ENCODE results near the gene TLE4. TPM values are rescaled to one million over a fixed set of nuclear protein-coding genes. Genes with fewer than 3 reads are reported as not detected.
A peak's percentile ranks its signal among the peaks of the same experiment; 100 is the strongest.

The TLE4 gene
- total and polyA plus RNA-seq, 2 of the 4 experiments (the other 2 are of a cell fraction): 68.0 to 78.1 TPM

DNA sequence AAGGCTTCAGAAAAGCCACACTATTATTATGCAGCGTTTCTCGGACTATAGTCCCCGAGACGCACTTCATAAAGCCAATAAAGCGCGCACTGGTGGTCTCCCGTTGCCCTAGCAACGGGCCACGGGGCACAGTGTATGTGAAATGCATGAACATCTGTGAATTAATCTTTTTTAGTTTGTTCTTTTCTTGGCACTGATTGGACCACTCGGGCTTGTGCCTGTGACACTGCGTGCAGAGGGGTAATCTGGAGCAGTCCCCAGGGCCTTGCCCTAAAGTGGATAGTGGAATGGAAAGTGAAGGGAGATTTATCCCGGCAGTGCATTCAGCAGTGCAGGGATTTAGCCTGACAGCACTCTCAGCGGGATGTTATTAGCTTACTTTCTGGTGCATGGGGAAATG is 92.1 kb downstream of the TLE4 start:
- ATAC-seq (ENCODE audit: low read depth): 0 out of 2 replicates have a peak, but pooled peaks have one; percentile 30
- H3K4ac ChIP-seq (ENCODE audit: low read depth, low read length): no peak overlapping the region

More for the DNA sequence above, 92.1 kb downstream of the TLE4 start:
- Histone ChIP-seq H4K91ac (ENCODE audit: insufficient read depth, low read depth, low read length) (no peak overlapping the region), H3K9me3 (ENCODE audit: control insufficient read depth, insufficient read depth, low read length) (no peaks in the 10 kb centered on the region), H3K79me1 (ENCODE audit: low read depth in 1 of 2, low read length in 2 of 2) (peaks cover 11 to 41% of the 10 kb centered on the region in 2 experiments), H3K56ac (ENCODE audit: extremely low read depth, insufficient read depth, low read length) (no peak overlapping the region), H2AFZ (replicated peaks; ENCODE audit: low read length, poor library complexity) (no peak overlapping the region), H2AK5ac (ENCODE audit: low read depth, low read length) (no peak overlapping the region), H4K8ac (ENCODE audit: low read depth in 2 of 2, low read length in 2 of 2) (no peak overlapping the region), H2BK5ac (ENCODE audit: low read depth, low read length, poor library complexity, severe bottlenecking) (no peak overlapping the region), H4K5ac (ENCODE audit: low read depth, low read length) (no peak overlapping the region), H3K4me1 (ENCODE audit: control insufficient read depth, insufficient read depth, low read length) (peaks cover 13% of the 10 kb centered on the region), H3K23ac (ENCODE audit: low read depth, low read length) (no peak overlapping the region), H3K9me1 (ENCODE audit: insufficient read depth, low read length) (peaks cover 12% of the 10 kb centered on the region; the same call in 1 of the 2 replicates), H2BK120ac (ENCODE audit: low read depth, low read length) (no peak overlapping the region), H3K27me3 (ENCODE audit: control insufficient read depth, insufficient read depth, low read length) (no peaks in the 10 kb centered on the region), H3K14ac (replicated peaks; ENCODE audit: low read depth, low read length) (no peak overlapping the region), H4K20me1 (ENCODE audit: insufficient read depth, low read length) (no peaks in the 10 kb centered on the region), H3K36me3 (ENCODE audit: control insufficient read depth, insufficient read depth, low read length) (no peaks in the 10 kb centered on the region; the same call in 1 of the 2 replicates), H3K9ac (ENCODE audit: low read depth, low read length) (no peak overlapping the region), H3K4me3 (ENCODE audit: insufficient read depth, low read depth, low read length) (no peak overlapping the region), H2BK15ac (ENCODE audit: low read depth, low read length) (no peak overlapping the region), H3K27ac (ENCODE audit: insufficient read depth, low read length) (no peak overlapping the region), H2BK20ac (ENCODE audit: low read depth, low read length) (no peak overlapping the region), H3K18ac (ENCODE audit: low read depth, low read length) (no peak overlapping the region), H2AK9ac (replicated peaks; ENCODE audit: low read depth, low read length, poor library complexity) (no peak overlapping the region), H3K4me2 (ENCODE audit: low read depth, low read length) (no peak overlapping the region; the same call in 1 of the 2 replicates)
- 24% methylated on average over 5 of the region's 13 CpGs; no CpG with 5 or more reads in 1 of the 2 experiments for WGBS, 2 experiments (ENCODE audit: extremely low coverage in 2 of 2, insufficient read length in 1 of 2)
- in situ Hi-C loops (cut with MboI; ENCODE audit: low sequenced_read_pairs) (no loop called here), intact Hi-C loops (cut with micrococcal nuclease) (no loop called here), dilution Hi-C loops (cut with HindIII; ENCODE audit: low sequenced_read_pairs, unreplicated experiment) (no loop called here)
- no peak for DNase-seq
- TF ChIP-seq FOS (IDR thresholded peaks at IDR 0.05; ENCODE audit: low read depth, low read length) (no peak), RAD21 (IDR thresholded peaks at IDR 0.05; ENCODE audit: low read length) (no peak), CHD1 (IDR thresholded peaks at IDR 0.05; ENCODE audit: low read depth, low read length) (no peak), RFX5 (IDR thresholded peaks at IDR 0.05; ENCODE audit: low read depth, low read length) (no peak), MAZ (IDR thresholded peaks at IDR 0.05; ENCODE audit: borderline replicate concordance, low read depth, low read length) (no peak), MAFK (IDR thresholded peaks at IDR 0.05; ENCODE audit: low read depth, low read length) (no peak)
- TF ChIP-seq, protein P1, sequence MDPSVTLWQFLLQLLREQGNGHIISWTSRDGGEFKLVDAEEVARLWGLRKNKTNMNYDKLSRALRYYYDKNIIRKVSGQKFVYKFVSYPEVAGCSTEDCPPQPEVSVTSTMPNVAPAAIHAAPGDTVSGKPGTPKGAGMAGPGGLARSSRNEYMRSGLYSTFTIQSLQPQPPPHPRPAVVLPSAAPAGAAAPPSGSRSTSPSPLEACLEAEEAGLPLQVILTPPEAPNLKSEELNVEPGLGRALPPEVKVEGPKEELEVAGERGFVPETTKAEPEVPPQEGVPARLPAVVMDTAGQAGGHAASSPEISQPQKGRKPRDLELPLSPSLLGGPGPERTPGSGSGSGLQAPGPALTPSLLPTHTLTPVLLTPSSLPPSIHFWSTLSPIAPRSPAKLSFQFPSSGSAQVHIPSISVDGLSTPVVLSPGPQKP (IDR thresholded peaks at IDR 0.05; ENCODE audit: borderline replicate concordance, low read depth, low read length): no peak
- BruUV-seq (replicated peaks): no TSS peak
- POLR2A ChIA-PET (ENCODE audit: unreplicated experiment): interaction anchor here (0.6 kb wide), 1 partner anchor 18 kb away, joined by 4 read pairs; no protein-coding TSS in a partner anchor
- CTCF ChIA-PET: no interaction called here

All from IMR-90 (cell line).